Ovary (tissue), 3 donors: ENCODE data around the gene MAK.

Experiments
- CTCF ChIP-seq, 3 donors: fragments of 450-650 bp in 2 of 3; fragments of 200-600 bp in 1 of 3; IDR thresholded peaks; one replicate each; pipeline versions ENCODE4 v1.5.1 to v1.8.0; 2016 to 2022; ENCODE audit warnings: antibody characterized with exemption in 3 of 3, mild to moderate bottlenecking in 1 of 3
- POLR2A ChIP-seq: fragments of 450-650 bp; IDR thresholded peaks from one replicate; pipeline ENCODE4 v1.6.1; 2017; ENCODE audit warnings: antibody characterized with exemption, mild to moderate bottlenecking, moderate library complexity
- donor health status: DM: no; HTN: no; CAD: no.

GRCh38 chr6:10808376-10808775, 30.0 kb downstream of the MAK start:
- TF ChIP-seq CTCF (IDR thresholded peaks at IDR 0.05) = no peak
- TF ChIP-seq POLR2A = no peak
